SK-N-SH treated with all-trans-retinoic acid at 6 μM for 48 hours (cell line): ENCODE data around the gene C2orf69.

Experiments
- GLIS3 ChIP-seq: fragments of 250-450 bp; sonication (Bioruptor Pico); IDR thresholded peaks from 2 replicates; pipeline ENCODE4 v1.5.0; 2020; ENCODE audit warnings: mild to moderate bottlenecking, moderate library complexity
- PATZ1 ChIP-seq: fragments of 250-450 bp; sonication (Bioruptor Pico); IDR thresholded peaks from 2 replicates; pipeline ENCODE4 v1.8.0; 2020; ENCODE audit warnings: mild to moderate bottlenecking, moderate library complexity, borderline replicate concordance
- SNAI2 ChIP-seq: fragments of 250-450 bp; sonication (Bioruptor Pico); IDR thresholded peaks from 2 replicates; pipeline ENCODE4 v1.5.0; 2020; ENCODE audit warnings: mild to moderate bottlenecking, moderate library complexity
- ZNF565 ChIP-seq: fragments of 450-650 bp; formaldehyde crosslinking; conservative IDR thresholded peaks from 2 replicates; pipeline ENCODE4 v1.5.0; 2020; ENCODE audit warnings: low read depth, mild to moderate bottlenecking, moderate library complexity
- ZNF8 ChIP-seq: fragments of 450-650 bp; formaldehyde crosslinking; IDR thresholded peaks from 2 replicates; pipeline ENCODE4 v1.5.0; 2020; ENCODE audit warnings: mild to moderate bottlenecking, moderate library complexity

- TF ChIP-seq GLIS3 (CRISPR knock-in tag) (no peak), SNAI2 (CRISPR knock-in tag) (no peak), ZNF565 (CRISPR knock-in tag) (no peak), ZNF8 (CRISPR knock-in tag) (no peak), PATZ1 (CRISPR knock-in tag) (no peak)
Measured at GRCh38 chr2:199926806-199927205, 15.7 kb downstream of the C2orf69 start.
